Skin of body (tissue), 2 donors: ENCODE results near the gene ZMAT5. TPM values are rescaled to one million over a fixed set of nuclear protein-coding genes. Genes with fewer than 3 reads are reported as not detected.

ENCODE experiments used
- DNase-seq: peaks from one replicate; lab custom pipeline; 2025; lab: John Stamatoyannopoulos, UW
- total RNA-seq: library from RNA; depleted of rRNA; stranded (reverse); fragments of >200 nt; gene quantifications from one replicate; pipeline ENCODE4 v1.2.3, GENCODE V29; 2014

Gene ZMAT5, protein sequence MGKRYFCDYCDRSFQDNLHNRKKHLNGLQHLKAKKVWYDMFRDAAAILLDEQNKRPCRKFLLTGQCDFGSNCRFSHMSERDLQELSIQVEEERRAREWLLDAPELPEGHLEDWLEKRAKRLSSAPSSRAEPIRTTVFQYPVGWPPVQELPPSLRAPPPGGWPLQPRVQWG
- total RNA-seq, result 10.0 TPM

DNA sequence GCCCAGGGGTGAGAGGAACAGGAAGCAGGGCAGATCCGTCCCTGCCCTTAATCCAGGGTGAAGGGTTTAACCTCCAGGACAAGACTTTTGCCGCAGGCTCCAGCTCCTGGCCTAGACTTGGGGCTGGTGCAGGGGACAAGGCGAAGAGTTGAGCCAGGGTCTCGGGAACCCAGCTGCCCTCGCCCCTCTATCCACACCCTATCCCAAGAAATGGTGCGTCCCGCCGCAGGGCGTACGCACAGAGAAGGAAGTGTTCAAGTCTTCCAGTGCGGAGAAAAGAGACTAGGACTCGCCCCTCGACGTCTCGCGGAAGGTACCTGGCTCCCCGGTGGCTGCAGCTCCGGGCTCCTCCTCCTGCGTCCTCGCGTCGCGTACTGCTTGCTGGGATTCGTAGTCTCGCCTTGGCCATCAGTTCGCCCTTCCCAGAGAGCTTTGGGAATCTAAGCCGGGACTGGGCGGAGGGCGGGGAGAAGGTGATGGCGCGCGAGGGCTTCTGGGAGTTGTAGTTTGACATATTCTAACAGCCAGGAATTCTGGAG lies at the start of gene ZMAT5:
Gene ZMAT5, minus strand, starts transcription at position 376 of the 539 bp plus-strand sequence. CDS start 18,463 bp downstream, outside the sequence.
- DNase-seq, result peak; percentile 95

GRCh38 chr22:29816539-29816938 lies 49.7 kb upstream of the ZMAT5 start:
- DNase-seq, result no peak

- DNase-seq, result no peak
These were observed 49.3 kb upstream of the ZMAT5 start for GRCh38 chr22:29816128-29816527.

DNA sequence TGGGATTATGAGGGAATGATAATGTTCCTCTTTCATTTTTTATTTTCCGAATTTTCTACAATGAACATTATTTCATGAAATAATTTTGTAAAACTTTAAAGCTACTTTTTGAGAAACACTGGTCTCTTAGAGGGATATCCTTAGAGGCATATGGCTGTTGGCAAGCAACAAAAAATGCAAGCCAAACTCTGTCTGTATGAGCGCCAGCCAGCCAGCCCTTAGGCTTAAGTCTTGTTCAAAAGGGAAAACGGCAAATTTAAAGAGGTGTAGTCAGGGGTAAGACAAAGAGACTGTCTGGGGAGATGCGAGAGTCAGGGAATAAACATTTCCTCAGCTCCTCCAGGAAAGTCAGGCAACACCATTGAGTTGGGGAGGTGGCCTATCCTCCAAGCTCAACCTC lies 48.8 kb upstream of the ZMAT5 start:
- no peak for DNase-seq

DNA sequence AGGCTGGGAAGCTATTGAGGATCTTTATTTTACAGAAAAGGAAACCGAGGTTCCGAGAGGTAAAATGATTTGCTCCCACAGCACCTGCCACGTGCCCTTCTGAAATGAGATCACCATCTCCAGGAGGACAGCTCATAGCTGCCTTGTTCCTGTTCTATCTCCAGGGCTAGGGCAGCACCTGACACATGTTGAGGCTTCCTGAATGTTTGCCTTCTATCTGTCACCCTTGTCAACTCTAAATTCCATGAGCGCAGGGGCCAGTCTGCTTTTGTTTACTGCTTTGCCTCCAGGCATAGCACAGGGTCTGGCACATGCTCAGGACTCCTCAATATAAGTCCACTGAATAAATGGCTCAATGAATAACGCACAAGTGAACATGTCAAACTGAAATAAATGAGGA lies 47.2 kb upstream of the ZMAT5 start:
- no peak for DNase-seq

GRCh38 chr22:29813563-29813962 lies 46.8 kb upstream of the ZMAT5 start:
- DNase-seq, result no peak

DNA sequence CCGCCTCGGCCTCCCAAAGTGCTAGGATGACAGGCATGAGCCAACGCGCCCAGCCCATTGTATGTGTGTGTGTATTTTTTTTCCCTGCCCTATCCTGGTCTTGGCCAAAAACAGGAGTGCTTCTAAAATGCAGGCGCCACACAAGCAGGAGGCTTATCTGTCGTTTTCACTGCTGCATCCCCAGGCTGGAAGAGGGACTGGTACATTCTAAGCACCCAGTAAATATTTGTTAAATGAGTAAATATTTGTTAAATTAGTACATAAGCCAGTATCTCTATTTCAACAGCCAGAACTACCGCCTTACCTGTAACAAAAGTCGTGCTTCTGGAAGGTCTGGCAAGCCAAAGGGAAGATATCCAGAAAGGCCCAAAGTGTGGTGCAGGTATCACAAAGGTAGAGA lies 46.3 kb upstream of the ZMAT5 start:
- DNase-seq, result no peak

DNA sequence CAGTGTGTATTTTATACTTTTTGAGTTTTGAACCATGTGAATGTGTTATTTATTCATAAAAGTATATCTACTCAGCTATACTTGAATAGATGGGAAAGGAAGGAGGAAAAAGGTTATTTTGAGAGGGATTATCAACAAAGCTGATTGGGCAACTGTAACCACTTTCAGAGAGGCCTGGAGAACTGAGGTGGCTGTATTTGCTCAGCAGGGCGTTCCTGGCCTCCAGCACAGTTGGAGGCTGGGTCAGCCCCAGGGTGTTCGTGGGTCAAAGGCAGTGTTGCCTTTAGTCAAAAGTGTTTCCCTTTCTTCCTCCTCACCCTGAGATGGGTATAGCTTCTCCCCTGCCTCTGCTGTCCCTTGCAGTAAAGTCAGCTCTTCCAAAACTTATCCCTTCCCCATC lies 44.6 kb upstream of the ZMAT5 start:
- DNase-seq, result no peak

- no peak for DNase-seq
These were observed 43.4 kb upstream of the ZMAT5 start for GRCh38 chr22:29810216-29810615.

GRCh38 chr22:29806196-29806595 lies 39.4 kb upstream of the ZMAT5 start:
- DNase-seq, result no peak

GRCh38 chr22:29804985-29805384 lies 38.2 kb upstream of the ZMAT5 start:
- no peak for DNase-seq

- no peak for DNase-seq
These were observed 36.4 kb upstream of the ZMAT5 start for GRCh38 chr22:29803190-29803589.

- DNase-seq, result no peak
These were observed 35.0 kb upstream of the ZMAT5 start for GRCh38 chr22:29801796-29802195.

GRCh38 chr22:29801153-29801552 lies 34.3 kb upstream of the ZMAT5 start:
- no peak for DNase-seq

- DNase-seq, result no peak
These were observed 32.4 kb upstream of the ZMAT5 start for GRCh38 chr22:29799217-29799680.

DNA sequence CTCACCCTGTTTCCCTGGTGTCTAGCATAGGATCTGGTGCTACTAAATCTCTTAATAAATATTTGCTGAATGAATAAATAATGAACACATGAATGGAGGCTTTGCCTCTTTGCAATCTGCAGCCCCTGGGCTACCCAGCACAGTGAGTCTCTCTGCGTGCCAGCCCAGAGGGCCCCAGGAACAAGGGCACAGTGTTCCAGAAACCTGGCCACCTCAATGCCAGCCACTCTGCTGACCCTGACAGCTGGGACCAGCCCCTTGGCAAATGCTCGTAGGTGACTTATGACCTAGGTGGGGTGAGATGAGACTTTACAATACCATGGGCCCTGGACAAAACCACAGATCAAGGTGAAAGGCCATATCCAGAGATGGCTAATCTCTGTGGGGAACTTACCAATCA lies 32.0 kb upstream of the ZMAT5 start:
- DNase-seq, result no peak

GRCh38 chr22:29798318-29798717 lies 31.5 kb upstream of the ZMAT5 start:
- no peak for DNase-seq

GRCh38 chr22:29797351-29797750 lies 30.5 kb upstream of the ZMAT5 start:
- DNase-seq, result no peak

DNA sequence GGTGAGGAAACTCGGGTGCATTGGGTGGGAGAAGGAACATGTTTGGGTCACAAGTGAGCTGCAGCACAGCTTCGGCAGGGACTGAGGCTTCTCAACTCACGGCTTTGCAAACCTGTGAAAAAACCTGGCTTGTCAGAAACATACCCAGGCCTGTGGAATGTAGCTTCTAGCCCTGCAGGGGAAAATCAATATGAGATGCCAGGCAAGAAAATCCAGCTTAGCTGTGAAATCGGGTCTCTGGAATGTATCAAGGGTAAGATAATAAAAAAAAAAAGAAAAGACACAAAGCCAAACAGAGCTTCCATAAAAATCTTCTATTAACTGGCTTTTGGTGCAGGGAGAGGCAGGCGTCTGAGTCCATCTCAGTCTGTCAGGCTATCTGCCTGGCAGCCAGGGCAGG lies 28.9 kb upstream of the ZMAT5 start:
- DNase-seq, result no peak

GRCh38 chr22:29793396-29793795 lies 26.6 kb upstream of the ZMAT5 start:
- no peak for DNase-seq

DNA sequence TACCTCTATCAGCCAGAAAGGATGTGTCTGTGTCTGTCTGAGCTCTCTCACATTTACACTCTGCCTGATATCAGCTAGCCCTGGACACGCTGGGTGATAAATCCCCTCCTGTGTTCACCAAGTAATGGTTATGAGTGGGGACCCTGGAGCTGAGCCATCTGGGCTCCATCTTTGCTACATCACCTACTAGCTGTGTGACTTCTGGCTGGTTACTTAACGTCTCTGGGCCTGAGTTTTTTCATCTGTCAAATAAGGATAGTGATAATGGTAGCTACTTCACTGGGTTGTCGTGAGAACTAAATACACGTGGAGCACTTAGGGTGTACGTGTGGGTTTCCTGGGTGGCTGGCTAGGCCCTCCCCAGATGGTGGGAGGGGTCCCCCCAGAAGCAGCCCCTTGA lies 23.3 kb upstream of the ZMAT5 start:
- no peak for DNase-seq

- DNase-seq, result no peak
These were observed 21.8 kb upstream of the ZMAT5 start for GRCh38 chr22:29788339-29789279.
